ENCODE data around the gene MAD1L1.

- TF ChIP-seq EGR1 (IDR thresholded peaks at IDR 0.05; ENCODE audit: borderline replicate concordance, low read depth, low read length): no peak
- TF ChIP-seq POLR2AphosphoS5 (IDR thresholded peaks at IDR 0.05; ENCODE audit: low read depth, low read length): no peak
Observed at GRCh38 chr7:1969459-1970284, 263.1 kb downstream of the MAD1L1 start.
